IMR-90 (cell line): ENCODE measurements around the gene GLTPD2.

Experiments used
- MAZ ChIP-seq: IDR thresholded peaks from 2 replicates; pipeline ENCODE4 v1.6.1; 2012; ENCODE audit warnings: low read depth, mild to moderate bottlenecking, low read length, improper control_type of control experiment, moderate library complexity, borderline replicate concordance
- MXI1 ChIP-seq: IDR thresholded peaks from 2 replicates; pipeline ENCODE4 v1.6.1; 2012; ENCODE audit warnings: low read depth, mild to moderate bottlenecking, low read length, moderate library complexity, borderline replicate concordance
- POLR2A ChIP-seq: IDR thresholded peaks from 2 replicates; pipeline ENCODE4 v1.6.1; 2012; ENCODE audit warnings: mild to moderate bottlenecking, low read depth, low read length
- RAD21 ChIP-seq: IDR thresholded peaks from 2 replicates; pipeline ENCODE4 v1.6.1; 2012; ENCODE audit warnings: low read length, improper control_type of control experiment
- RFX5 ChIP-seq: IDR thresholded peaks from 2 replicates; pipeline ENCODE4 v1.8.0; 2012; ENCODE audit warnings: low read depth, mild to moderate bottlenecking, low read length, moderate library complexity
- TF ChIP-seq, protein P1 (sequence below): conservative IDR thresholded peaks from 2 replicates; pipeline ENCODE4 v1.5.1; 2012; ENCODE audit warnings: mild to moderate bottlenecking, low read depth, low read length, improper control_type of control experiment

DNA sequence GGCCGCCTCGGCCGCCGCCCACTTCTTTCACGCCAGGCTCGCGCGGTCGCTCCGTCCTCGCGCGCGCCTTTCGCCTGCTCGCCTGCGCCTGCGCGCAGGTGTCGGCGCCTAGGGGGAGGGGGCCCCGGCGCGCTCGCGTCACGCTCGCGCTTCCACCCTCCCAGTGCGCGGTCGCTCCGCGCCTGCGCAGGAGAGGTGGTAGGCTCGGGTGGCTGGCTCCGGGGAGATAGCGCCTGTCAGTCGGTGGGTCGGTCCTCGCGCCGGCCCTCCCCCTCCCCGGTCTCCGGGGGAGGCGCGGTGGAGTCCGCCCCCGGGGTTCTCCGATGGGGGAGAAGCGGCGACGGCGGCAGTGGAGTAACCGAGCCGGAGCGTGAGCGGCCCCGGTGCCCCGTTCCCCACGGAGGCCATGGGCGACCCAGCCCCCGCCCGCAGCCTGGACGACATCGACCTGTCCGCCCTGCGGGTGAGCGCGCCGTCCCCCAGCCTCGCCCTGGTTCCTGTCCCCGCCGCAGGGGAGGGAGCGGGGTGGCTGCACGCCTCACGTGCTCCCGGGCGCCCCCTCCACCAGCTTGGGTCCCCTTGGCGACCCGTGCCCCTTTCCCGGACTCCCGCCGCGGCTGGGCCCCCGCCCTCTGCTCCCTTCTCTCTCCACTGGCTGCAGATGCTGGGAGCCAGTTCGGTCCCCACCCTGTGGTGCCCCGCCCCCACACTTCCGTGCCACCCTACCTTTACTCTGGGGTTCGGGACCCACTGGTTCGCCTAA lies 44.6 kb downstream of the GLTPD2 start, which contains the start of gene MINK1:
- TF ChIP-seq MXI1 (no peak; the same call in none of the 2 replicates), POLR2A (no peak), MAZ (peak; percentile 96), RFX5 (no peak), RAD21 (no peak)
- TF ChIP-seq, protein P1, sequence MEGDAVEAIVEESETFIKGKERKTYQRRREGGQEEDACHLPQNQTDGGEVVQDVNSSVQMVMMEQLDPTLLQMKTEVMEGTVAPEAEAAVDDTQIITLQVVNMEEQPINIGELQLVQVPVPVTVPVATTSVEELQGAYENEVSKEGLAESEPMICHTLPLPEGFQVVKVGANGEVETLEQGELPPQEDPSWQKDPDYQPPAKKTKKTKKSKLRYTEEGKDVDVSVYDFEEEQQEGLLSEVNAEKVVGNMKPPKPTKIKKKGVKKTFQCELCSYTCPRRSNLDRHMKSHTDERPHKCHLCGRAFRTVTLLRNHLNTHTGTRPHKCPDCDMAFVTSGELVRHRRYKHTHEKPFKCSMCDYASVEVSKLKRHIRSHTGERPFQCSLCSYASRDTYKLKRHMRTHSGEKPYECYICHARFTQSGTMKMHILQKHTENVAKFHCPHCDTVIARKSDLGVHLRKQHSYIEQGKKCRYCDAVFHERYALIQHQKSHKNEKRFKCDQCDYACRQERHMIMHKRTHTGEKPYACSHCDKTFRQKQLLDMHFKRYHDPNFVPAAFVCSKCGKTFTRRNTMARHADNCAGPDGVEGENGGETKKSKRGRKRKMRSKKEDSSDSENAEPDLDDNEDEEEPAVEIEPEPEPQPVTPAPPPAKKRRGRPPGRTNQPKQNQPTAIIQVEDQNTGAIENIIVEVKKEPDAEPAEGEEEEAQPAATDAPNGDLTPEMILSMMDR, result no peak
